Activated B cell treated with CpG ODN at 0.5 μM for 24 hours (primary cell): ENCODE measurements around the gene C6orf15. TPM values are rescaled to one million over a fixed set of nuclear protein-coding genes. Genes with fewer than 3 reads are reported as not detected.

Experiments used
- ATAC-seq: fragments of 200-7000 bp; cut with Tn5 transposase; one replicate; pipeline ENCODE4 v1.10.0; 2021; ENCODE audit warnings: low read depth, mild to moderate bottlenecking, moderate library complexity
- CTCF ChIA-PET: fragments of 350-600 bp; sonication (Branson Sonifier 250); formaldehyde crosslinking; loops from one replicate; lab custom pipeline; 2021; ENCODE audit warnings: antibody characterized with exemption; lab: Charles Lee
- POLR2A ChIA-PET: fragments of 350-600 bp; sonication (Branson Sonifier 250); formaldehyde crosslinking; loops from one replicate; lab custom pipeline; 2021; ENCODE audit warnings: antibody characterized with exemption; lab: Charles Lee
- DNase-seq: peaks from one replicate; pipeline ENCODE4 v3.0.0; 2022
- H3K27ac Mint-ChIP-seq: one replicate; pipeline ENCODE4 v1.8.0; 2020; ENCODE audit warnings: mixed read lengths
- H3K27me3 Mint-ChIP-seq: one replicate; pipeline ENCODE4 v1.8.0; 2021; ENCODE audit warnings: mixed read lengths
- H3K36me3 Mint-ChIP-seq: one replicate; pipeline ENCODE4 v1.8.0; 2021; ENCODE audit warnings: low read depth, mixed read lengths
- H3K4me1 Mint-ChIP-seq: one replicate; pipeline ENCODE4 v1.8.0; 2021; ENCODE audit warnings: mixed read lengths
- H3K4me3 Mint-ChIP-seq: one replicate; pipeline ENCODE4 v1.8.0; 2020; ENCODE audit warnings: mild to moderate bottlenecking, mixed read lengths
- H3K9me3 Mint-ChIP-seq: one replicate; pipeline ENCODE4 v1.8.0; 2020; ENCODE audit warnings: mixed read lengths
- CTCF ChIP-seq: fragments of 200-600 bp; IDR thresholded peaks from one replicate; pipeline ENCODE4 v1.8.0; 2022; ENCODE audit warnings: antibody characterized with exemption, mild to moderate bottlenecking
- intact Hi-C: fragments of 100-400 bp; cut with micrococcal nuclease; formaldehyde crosslinking; loops from one replicate; pipeline ENCODE4 v1.15.1; 2024
- total RNA-seq: library from RNA; stranded (reverse); gene quantifications from 2 replicates; pipeline ENCODE4 v1.2.3, GENCODE V29; 2022

C6orf15 gene
- total RNA-seq, 1 donor from 2014 or later: not detected

- peak within 1 kb of the TSS; percentile 95 for H3K4me3 Mint-ChIP-seq
- TF ChIP-seq CTCF: no peak
- ChIA-PET CTCF (interaction anchor here (2.1 kb wide), 1 partner anchor 209 kb away, joined by 9 read pairs; no protein-coding TSS in a partner anchor), POLR2A (interaction anchor here (0.5 to 2.3 kb wide), 8 partner anchors 10 to 543 kb away, joined by 3 to 20 read pairs (median 4); partner anchors contain the start of gene HLA-C)
- no peaks in the 10 kb centered on the region for H3K9me3 Mint-ChIP-seq
- H3K4me1 Mint-ChIP-seq: peaks cover 30% of the 10 kb centered on the region
- DNase-seq: no peak
- H3K27me3 Mint-ChIP-seq: no peaks in the 10 kb centered on the region
- intact Hi-C loops: loop anchor here (1.0 to 5.0 kb wide), 4 partner anchors 20 to 1215 kb away; partner anchors contain the start of gene HLA-A
- H3K36me3 Mint-ChIP-seq: peaks cover 26% of the 10 kb centered on the region
- ATAC-seq: no peak
- peak within 1 kb of the TSS; percentile 90 for H3K27ac Mint-ChIP-seq
Observed at GRCh38 chr6:31157513-31158139, 45.3 kb upstream of the C6orf15 start, which contains the start of gene CCHCR1. TSS of gene CCHCR1 (minus strand) at chr6:31157802. CDS start at chr6:31157600, 202 bp downstream.

GRCh38 chr6:31156641-31157040 is 44.3 kb upstream of the C6orf15 start:
- Mint-ChIP-seq H3K9me3 (no peaks in the 10 kb centered on the region), H3K4me3 (peak overlapping the region; percentile 95), H3K4me1 (peaks cover 30% of the 10 kb centered on the region), H3K36me3 (peaks cover 22% of the 10 kb centered on the region), H3K27me3 (no peaks in the 10 kb centered on the region), H3K27ac (no peak overlapping the region)
- ATAC-seq (no peak), DNase-seq (no peak)
- intact Hi-C loops: loop anchor here (5.0 kb wide), 2 partner anchors 306 to 1214 kb away; partner anchors contain the start of gene HLA-A
- ChIA-PET POLR2A (interaction anchor here (0.6 kb wide), 1 partner anchor 36 kb away, joined by 4 read pairs; no protein-coding TSS in a partner anchor), CTCF (no interaction called here)
- TF ChIP-seq CTCF: no peak

GRCh38 chr6:31154436-31154835 is 42.1 kb upstream of the C6orf15 start:
- ATAC-seq: no peak
- CTCF ChIA-PET: no interaction called here

GRCh38 chr6:31152781-31153180 is 40.4 kb upstream of the C6orf15 start:
- Mint-ChIP-seq H3K4me3 (no peak overlapping the region), H3K9me3 (no peaks in the 10 kb centered on the region), H3K27ac (no peak overlapping the region), H3K36me3 (peaks cover 41% of the 10 kb centered on the region), H3K27me3 (no peaks in the 10 kb centered on the region), H3K4me1 (peaks cover 13% of the 10 kb centered on the region)
- no peak for TF ChIP-seq CTCF
- CTCF ChIA-PET: no interaction called here
- POLR2A ChIA-PET: interaction anchor here (0.8 kb wide), 1 partner anchor 51 kb away, joined by 6 read pairs; no protein-coding TSS in a partner anchor
- intact Hi-C loops: no loop called here
- no peak for DNase-seq
- ATAC-seq: no peak

More at GRCh38 chr6:31154436-31154835, 42.1 kb upstream of the C6orf15 start:
- intact Hi-C loops: no loop called here
- DNase-seq: no peak
- no peak for TF ChIP-seq CTCF
- Mint-ChIP-seq H3K36me3 (peaks cover 40% of the 10 kb centered on the region), H3K4me1 (peaks cover 23% of the 10 kb centered on the region), H3K9me3 (no peaks in the 10 kb centered on the region), H3K27ac (no peak overlapping the region), H3K4me3 (no peak overlapping the region), H3K27me3 (no peaks in the 10 kb centered on the region)
- POLR2A ChIA-PET: interaction anchor here (0.5 kb wide), 1 partner anchor 1087 kb away, joined by 3 read pairs; no protein-coding TSS in a partner anchor

- H3K27me3 Mint-ChIP-seq: no peaks in the 10 kb centered on the region
- H3K4me3 Mint-ChIP-seq: no peak overlapping the region
- intact Hi-C loops: no loop called here
- peaks cover 3% of the 10 kb centered on the region for H3K4me1 Mint-ChIP-seq
- DNase-seq: no peak
- H3K9me3 Mint-ChIP-seq: no peaks in the 10 kb centered on the region
- ChIA-PET POLR2A (interaction anchor here (0.6 kb wide), 1 partner anchor 250 kb away, joined by 7 read pairs; no protein-coding TSS in a partner anchor), CTCF (interaction anchor here (0.6 kb wide), 1 partner anchor 737 kb away, joined by 3 read pairs; no protein-coding TSS in a partner anchor)
- no peak for TF ChIP-seq CTCF
- peaks cover 55% of the 10 kb centered on the region for H3K36me3 Mint-ChIP-seq
- ATAC-seq: no peak
- H3K27ac Mint-ChIP-seq: no peak overlapping the region
Observed at GRCh38 chr6:31149827-31150447, 37.6 kb upstream of the C6orf15 start.
